ENCODE results near the gene SNPH. TPM values are rescaled to one million over a fixed set of nuclear protein-coding genes. Genes with fewer than 3 reads are reported as not detected.
A peak's percentile ranks its signal among the peaks of the same experiment; 100 is the strongest.

SNPH gene
- total RNA-seq, 1 experiment from 2014 or later: 5.4 TPM

- H3K27me3 ChIP-seq (replicated peaks): no peaks in the 10 kb centered on the region
- peak overlapping the region; percentile 99 for H3K27ac ChIP-seq
- no peaks in the 10 kb centered on the region for H3K9me3 ChIP-seq (replicated peaks)
- H3K36me3 ChIP-seq: peaks cover 7% of the 10 kb centered on the region
- peaks cover 42% of the 10 kb centered on the region for H3K4me1 ChIP-seq (replicated peaks)
- H3K4me3 ChIP-seq: no peak overlapping the region
- DNase-seq (ENCODE audit: low read depth in 1 of 2, low spot score in 2 of 2): peak; percentile 20
Observed at GRCh38 chr20:1323830-1324597, 57.9 kb downstream of the SNPH start.

- Histone ChIP-seq H3K36me3 (peaks cover 7% of the 10 kb centered on the region), H3K4me1 (replicated peaks) (peaks cover 42% of the 10 kb centered on the region), H3K9me3 (replicated peaks) (no peaks in the 10 kb centered on the region), H3K27ac (peak overlapping the region; percentile 99), H3K4me3 (peak overlapping the region; percentile 78), H3K27me3 (replicated peaks) (no peaks in the 10 kb centered on the region)
- peak; percentile 71 to 84 for DNase-seq (ENCODE audit: low read depth in 1 of 2, low spot score in 2 of 2)
Observed at GRCh38 chr20:1324598-1325172, 58.6 kb downstream of the SNPH start.

- DNase-seq (ENCODE audit: low read depth in 1 of 2, low spot score in 2 of 2): peak; percentile 91 to 98
- peaks cover 10% of the 10 kb centered on the region for H3K36me3 ChIP-seq
- H3K4me1 ChIP-seq (replicated peaks): peaks cover 42% of the 10 kb centered on the region
Observed at GRCh38 chr20:1325173-1326030, 59.3 kb downstream of the SNPH start.

GRCh38 chr20:1326031-1326930 lies 60.2 kb downstream of the SNPH start:
- DNase-seq (ENCODE audit: low read depth in 1 of 2, low spot score in 2 of 2): no peak
- Histone ChIP-seq H3K4me1 (replicated peaks) (peaks cover 42% of the 10 kb centered on the region), H3K27ac (peak overlapping the region; percentile 99)

More at GRCh38 chr20:1325173-1326030, 59.3 kb downstream of the SNPH start:
- Histone ChIP-seq H3K27me3 (replicated peaks) (no peaks in the 10 kb centered on the region), H3K9me3 (replicated peaks) (no peaks in the 10 kb centered on the region), H3K27ac (peak overlapping the region; percentile 99), H3K4me3 (peak overlapping the region; percentile 78)

GRCh38 chr20:1327241-1327653 lies 61.2 kb downstream of the SNPH start:
- DNase-seq (ENCODE audit: low read depth in 1 of 2, low spot score in 2 of 2): peak in 1 of 2 experiments; percentile 43
- H3K36me3 ChIP-seq: peaks cover 24% of the 10 kb centered on the region
- H3K27ac ChIP-seq: no peak overlapping the region
- no peaks in the 10 kb centered on the region for H3K27me3 ChIP-seq (replicated peaks)
- no peaks in the 10 kb centered on the region for H3K9me3 ChIP-seq (replicated peaks)
- H3K4me3 ChIP-seq: no peak overlapping the region
- peaks cover 38% of the 10 kb centered on the region for H3K4me1 ChIP-seq (replicated peaks)

More at GRCh38 chr20:1326031-1326930, 60.2 kb downstream of the SNPH start:
- Histone ChIP-seq H3K27me3 (replicated peaks) (no peaks in the 10 kb centered on the region), H3K4me3 (peak overlapping the region; percentile 78), H3K36me3 (peaks cover 17% of the 10 kb centered on the region), H3K9me3 (replicated peaks) (no peaks in the 10 kb centered on the region)

GRCh38 chr20:1327827-1328679 lies 62.0 kb downstream of the SNPH start:
- Histone ChIP-seq H3K36me3 (peaks cover 32% of the 10 kb centered on the region), H3K27me3 (replicated peaks) (no peaks in the 10 kb centered on the region), H3K9me3 (replicated peaks) (no peaks in the 10 kb centered on the region), H3K4me3 (no peak overlapping the region), H3K4me1 (replicated peaks) (peaks cover 30% of the 10 kb centered on the region), H3K27ac (no peak overlapping the region)
- peak in 1 of 2 experiments; percentile 31 for DNase-seq (ENCODE audit: low read depth in 1 of 2, low spot score in 2 of 2)

- H3K36me3 ChIP-seq: peaks cover 39% of the 10 kb centered on the region
- peak in 1 of 2 experiments; percentile 31 for DNase-seq (ENCODE audit: low read depth in 1 of 2, low spot score in 2 of 2)
- no peak within 1 kb of the TSS for H3K4me3 ChIP-seq
- H3K4me1 ChIP-seq (replicated peaks): peaks cover 24% of the 10 kb centered on the region
- H3K27me3 ChIP-seq (replicated peaks): no peaks in the 10 kb centered on the region
- H3K9me3 ChIP-seq (replicated peaks): no peaks in the 10 kb centered on the region
- no peak within 1 kb of the TSS for H3K27ac ChIP-seq
Observed at GRCh38 chr20:1328680-1329330, 62.7 kb downstream of the SNPH start, which contains the start of gene SDCBP2. SDCBP2 (minus strand) TSS chr20:1329139; CDS start chr20:1320416, 8,723 bp downstream.

- peak in 1 of 2 experiments; percentile 21 for DNase-seq (ENCODE audit: low read depth in 1 of 2, low spot score in 2 of 2)
- no peak overlapping the region for H3K4me3 ChIP-seq
- no peaks in the 10 kb centered on the region for H3K9me3 ChIP-seq (replicated peaks)
- peaks cover 12% of the 10 kb centered on the region for H3K4me1 ChIP-seq (replicated peaks)
- peaks cover 44% of the 10 kb centered on the region for H3K36me3 ChIP-seq
- no peak overlapping the region for H3K27ac ChIP-seq
- H3K27me3 ChIP-seq (replicated peaks): no peaks in the 10 kb centered on the region
Observed at GRCh38 chr20:1330075-1330830, 64.2 kb downstream of the SNPH start.

- peak in 1 of 2 experiments; percentile 25 for DNase-seq (ENCODE audit: low read depth in 1 of 2, low spot score in 2 of 2)
- Histone ChIP-seq H3K4me1 (replicated peaks) (peaks cover 9% of the 10 kb centered on the region), H3K36me3 (peaks cover 38% of the 10 kb centered on the region), H3K27me3 (replicated peaks) (no peaks in the 10 kb centered on the region), H3K9me3 (replicated peaks) (no peaks in the 10 kb centered on the region), H3K27ac (no peak overlapping the region), H3K4me3 (no peak overlapping the region)
Observed at GRCh38 chr20:1331101-1331500, 65.0 kb downstream of the SNPH start.

- Histone ChIP-seq H3K27me3 (replicated peaks) (no peaks in the 10 kb centered on the region), H3K4me1 (replicated peaks) (peaks cover under 1% of the 10 kb centered on the region; the same call in 1 of the 2 replicates), H3K9me3 (replicated peaks) (no peaks in the 10 kb centered on the region), H3K4me3 (no peak overlapping the region), H3K27ac (no peak overlapping the region), H3K36me3 (peaks cover 38% of the 10 kb centered on the region)
- DNase-seq (ENCODE audit: low read depth in 1 of 2, low spot score in 2 of 2): peak in 1 of 2 experiments; percentile 35
Observed at GRCh38 chr20:1331801-1332453, 65.8 kb downstream of the SNPH start.

GRCh38 chr20:1332749-1333300 lies 66.7 kb downstream of the SNPH start:
- Histone ChIP-seq H3K27ac (no peak overlapping the region), H3K27me3 (replicated peaks) (no peaks in the 10 kb centered on the region), H3K9me3 (replicated peaks) (no peaks in the 10 kb centered on the region), H3K36me3 (peaks cover 38% of the 10 kb centered on the region), H3K4me3 (no peak overlapping the region), H3K4me1 (replicated peaks) (no peaks in the 10 kb centered on the region)
- no peak for DNase-seq (ENCODE audit: low read depth in 1 of 2, low spot score in 2 of 2)
